ENCODE data around the gene EMILIN2. TPM values are rescaled to one million over a fixed set of nuclear protein-coding genes. Genes with fewer than 3 reads are reported as not detected.

Gene EMILIN2
- total and polyA plus RNA-seq, 2 donors (not counting 3 experiments of a cell fraction or from before 2014, with no cell fraction given) = 9.4 to 13.4 TPM

DNA sequence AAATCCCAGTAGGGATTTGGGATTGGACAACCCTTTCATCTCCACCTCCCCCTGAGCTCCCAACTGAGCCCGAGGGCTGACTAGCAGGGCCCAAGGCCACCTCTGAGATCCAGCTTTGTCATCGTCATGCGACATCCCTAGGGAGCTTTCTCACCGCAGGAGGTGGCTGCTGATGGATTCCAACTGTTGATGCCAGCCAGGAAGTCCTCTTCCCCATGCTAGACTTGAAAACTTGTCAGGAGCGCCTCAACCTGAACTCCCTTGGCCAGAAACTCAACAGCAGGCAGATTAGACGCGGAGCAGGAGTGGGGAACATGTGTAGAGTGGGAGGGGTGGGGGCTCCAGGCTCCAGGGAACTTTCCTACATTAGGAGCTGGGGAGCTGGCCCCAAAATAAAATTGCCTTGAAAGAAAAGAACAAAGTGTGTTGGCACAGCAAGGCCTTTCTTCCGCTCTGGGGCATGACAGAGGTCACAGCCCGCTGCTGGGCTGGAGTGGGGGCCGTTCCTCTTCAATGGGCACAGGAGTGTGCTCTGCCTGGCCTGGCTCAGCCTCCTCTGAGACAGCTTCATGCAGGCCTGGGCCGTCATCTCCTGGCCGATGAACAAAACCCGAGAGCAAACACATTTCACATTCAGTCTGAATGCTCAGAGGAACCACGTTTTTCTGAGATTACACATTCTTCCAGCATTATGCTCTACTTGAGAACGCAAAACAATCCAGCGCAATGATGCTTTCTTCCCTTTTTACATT lies 34.5 kb downstream of the EMILIN2 start:
- dilution Hi-C loops (cut with MboI; ENCODE audit: extremely low pct_ligation_motif_present, low sequenced_read_pairs) (no loop called here), intact Hi-C loops (cut with micrococcal nuclease) (no loop called here)
- ChIA-PET POLR2A (no interaction called here), CTCF (no interaction called here)
- no peak overlapping the region for H3K4me2 ChIP-seq (ENCODE audit: insufficient read depth, low read length)
- H3K9me1 ChIP-seq (replicated peaks; ENCODE audit: control insufficient read depth, extremely low read depth, insufficient read depth, low read length) = no peaks in the 10 kb centered on the region
- BruUV-seq (replicated peaks) = no TSS peak
- H4K20me1 ChIP-seq (replicated peaks; ENCODE audit: control insufficient read depth, extremely low read depth, insufficient read depth, low read length) = no peaks in the 10 kb centered on the region
- H3K9ac ChIP-seq (replicated peaks; ENCODE audit: extremely low read depth, insufficient read depth, low read length) = no peak overlapping the region
- no peak overlapping the region for H3K4me3 ChIP-seq (replicated peaks in 1 of 3; ENCODE audit: insufficient read depth in 1 of 3, low read depth in 1 of 3, low read length in 3 of 3)
- no peak for TF ChIP-seq POLR2A (IDR thresholded peaks at IDR 0.05; ENCODE audit: low read depth, low read length)
- DNase-seq (ENCODE audit: low read depth, low spot score) (no peak), FAIRE-seq (no peak)
- H3K4me1 ChIP-seq (ENCODE audit: control insufficient read depth, extremely low read depth, insufficient read depth, low read length) = no peaks in the 10 kb centered on the region
- no peak overlapping the region for H2AFZ ChIP-seq (ENCODE audit: low read depth, low read length)
- no peaks in the 10 kb centered on the region for H3K36me3 ChIP-seq (ENCODE audit: control insufficient read depth in 2 of 2, extremely low read depth in 1 of 2, insufficient read depth in 2 of 2, low read length in 2 of 2)
- no peaks in the 10 kb centered on the region for H3K79me2 ChIP-seq (ENCODE audit: control insufficient read depth, insufficient read depth, low read length)
- no peak overlapping the region for H3K27ac ChIP-seq (ENCODE audit: insufficient read depth, low read depth, low read length)
- H3K27me3 ChIP-seq (ENCODE audit: control insufficient read depth in 2 of 2, insufficient read depth in 2 of 2, low read length in 2 of 2) = peaks cover 2 to 4% of the 10 kb centered on the region in 2 experiments
- no peaks in the 10 kb centered on the region for H3K9me3 ChIP-seq (replicated peaks; ENCODE audit: control insufficient read depth, insufficient read depth, low read length)

DNA sequence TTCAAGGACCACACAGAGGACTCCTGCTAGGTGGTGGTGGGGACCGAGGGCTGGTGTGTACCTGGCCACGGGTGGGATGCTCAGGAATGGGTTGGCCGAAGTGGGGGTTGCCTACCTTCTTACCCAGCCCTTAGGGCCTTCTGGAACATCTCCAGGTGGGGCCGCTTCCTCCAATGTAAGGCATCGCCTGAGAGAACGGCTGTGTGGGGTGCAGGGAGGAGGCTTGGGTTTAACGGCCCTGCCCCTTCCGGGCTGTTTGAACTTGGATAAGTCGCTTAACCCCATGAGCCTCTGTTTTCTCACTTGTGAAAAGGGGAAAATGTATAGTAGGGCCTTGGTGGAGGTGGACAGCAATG lies 35.0 kb downstream of the EMILIN2 start:
- no peak overlapping the region for H3K4me2 ChIP-seq (ENCODE audit: insufficient read depth, low read length)
- H3K9me1 ChIP-seq (replicated peaks; ENCODE audit: control insufficient read depth, extremely low read depth, insufficient read depth, low read length) = no peaks in the 10 kb centered on the region
- no peak overlapping the region for H3K9ac ChIP-seq (replicated peaks; ENCODE audit: extremely low read depth, insufficient read depth, low read length)
- peaks cover 2 to 4% of the 10 kb centered on the region in 2 experiments for H3K27me3 ChIP-seq (ENCODE audit: control insufficient read depth in 2 of 2, insufficient read depth in 2 of 2, low read length in 2 of 2)
- ChIA-PET CTCF (no interaction called here), POLR2A (no interaction called here)
- no peak overlapping the region for H2AFZ ChIP-seq (ENCODE audit: low read depth, low read length)
- H4K20me1 ChIP-seq (replicated peaks; ENCODE audit: control insufficient read depth, extremely low read depth, insufficient read depth, low read length) = no peaks in the 10 kb centered on the region
- H3K36me3 ChIP-seq (ENCODE audit: control insufficient read depth in 2 of 2, extremely low read depth in 1 of 2, insufficient read depth in 2 of 2, low read length in 2 of 2) = no peaks in the 10 kb centered on the region
- H3K4me3 ChIP-seq (replicated peaks in 1 of 3; ENCODE audit: insufficient read depth in 1 of 3, low read depth in 1 of 3, low read length in 3 of 3) = no peak overlapping the region
- DNase-seq (ENCODE audit: low read depth, low spot score) (no peak), FAIRE-seq (no peak)
- H3K79me2 ChIP-seq (ENCODE audit: control insufficient read depth, insufficient read depth, low read length) = no peaks in the 10 kb centered on the region
- H3K4me1 ChIP-seq (ENCODE audit: control insufficient read depth, extremely low read depth, insufficient read depth, low read length) = no peaks in the 10 kb centered on the region
- H3K27ac ChIP-seq (ENCODE audit: insufficient read depth, low read depth, low read length) = no peak overlapping the region
- no TSS peak for BruUV-seq (replicated peaks)
- no peaks in the 10 kb centered on the region for H3K9me3 ChIP-seq (replicated peaks; ENCODE audit: control insufficient read depth, insufficient read depth, low read length)
- TF ChIP-seq, protein P1, sequence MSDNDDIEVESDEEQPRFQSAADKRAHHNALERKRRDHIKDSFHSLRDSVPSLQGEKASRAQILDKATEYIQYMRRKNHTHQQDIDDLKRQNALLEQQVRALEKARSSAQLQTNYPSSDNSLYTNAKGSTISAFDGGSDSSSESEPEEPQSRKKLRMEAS (IDR thresholded peaks at IDR 0.05; ENCODE audit: insufficient read depth, insufficient read length) = no peak
- TF ChIP-seq EZH2 (IDR thresholded peaks at IDR 0.05; ENCODE audit: borderline replicate concordance, low read depth, low read length, severe bottlenecking) = no peak
- no peak for TF ChIP-seq FOS (IDR thresholded peaks at IDR 0.05; ENCODE audit: borderline replicate concordance, insufficient read depth, low read length)
- intact Hi-C loops (cut with micrococcal nuclease) (no loop called here), dilution Hi-C loops (cut with MboI; ENCODE audit: extremely low pct_ligation_motif_present, low sequenced_read_pairs) (no loop called here)
